Cerebellar cortex (tissue), 1 donor: Measurements from ENCODE around the gene LINC00237.

Experiments
- DNase-seq: peaks from one replicate; pipeline ENCODE4 v3.0.0-alpha.2; 2015; ENCODE audit warnings: low spot score

Gene LINC00237

DNA sequence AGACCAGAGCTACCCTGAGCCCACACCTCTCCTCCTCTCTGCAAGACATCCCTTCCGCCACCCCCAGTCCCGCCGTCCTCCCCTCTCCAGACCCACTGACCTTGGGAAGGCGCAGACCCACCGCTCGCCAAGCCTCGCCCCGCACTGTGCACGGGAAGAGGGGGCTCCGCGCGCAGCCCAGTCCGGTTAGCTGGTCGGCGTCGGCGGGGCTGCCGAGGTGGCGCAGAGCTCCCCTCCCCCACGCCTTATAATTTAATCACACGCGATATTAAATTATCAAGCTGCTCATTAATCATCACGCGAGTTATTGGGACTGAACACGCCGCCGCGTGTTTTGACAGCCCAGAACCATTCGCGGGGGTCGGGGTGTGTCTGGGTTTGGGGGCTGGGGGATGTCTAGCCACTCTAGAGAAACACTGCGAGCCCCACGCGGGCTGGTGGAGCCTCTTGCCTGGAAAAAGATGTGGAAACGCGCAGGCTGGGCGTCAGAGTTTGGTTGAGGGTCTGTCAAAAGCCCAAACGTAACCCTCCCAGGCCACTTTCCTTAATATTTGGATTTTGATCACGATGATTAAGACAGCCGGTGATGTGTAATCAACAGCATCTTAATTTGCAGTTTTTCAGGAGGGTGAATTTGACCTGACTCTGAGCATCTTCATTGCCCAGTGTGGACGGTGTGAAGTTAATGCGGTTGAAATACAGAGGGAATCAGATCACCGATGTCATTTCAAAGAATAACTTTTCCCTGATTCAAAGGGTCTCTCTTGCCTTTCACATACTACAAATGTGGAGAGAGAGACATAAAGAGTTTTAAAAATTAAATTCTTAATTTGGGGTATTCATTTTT, at the start of gene LINC00237:
LINC00237 (minus strand) TSS at position 188 of the 847 bp plus-strand sequence.
- no peak for DNase-seq

DNA sequence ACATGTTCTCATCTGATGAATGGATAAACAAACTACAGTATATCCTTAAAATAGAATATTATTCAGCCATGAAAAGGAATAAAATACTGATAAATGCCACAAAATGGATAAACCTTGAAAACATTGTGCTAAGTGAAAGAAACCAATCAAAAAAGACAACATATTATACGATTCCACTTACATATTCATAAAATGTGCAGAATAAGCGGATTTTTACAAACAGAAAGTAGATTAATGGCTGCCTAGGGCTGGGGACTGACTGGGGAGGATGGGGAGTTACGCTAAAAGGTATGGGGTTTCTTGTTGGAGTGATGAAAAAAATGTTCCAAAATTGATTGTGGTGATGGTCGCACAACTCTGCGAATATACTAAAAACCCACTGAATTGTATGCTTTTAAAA, 49.1 kb upstream of the LINC00237 start:
- no peak for DNase-seq

DNA sequence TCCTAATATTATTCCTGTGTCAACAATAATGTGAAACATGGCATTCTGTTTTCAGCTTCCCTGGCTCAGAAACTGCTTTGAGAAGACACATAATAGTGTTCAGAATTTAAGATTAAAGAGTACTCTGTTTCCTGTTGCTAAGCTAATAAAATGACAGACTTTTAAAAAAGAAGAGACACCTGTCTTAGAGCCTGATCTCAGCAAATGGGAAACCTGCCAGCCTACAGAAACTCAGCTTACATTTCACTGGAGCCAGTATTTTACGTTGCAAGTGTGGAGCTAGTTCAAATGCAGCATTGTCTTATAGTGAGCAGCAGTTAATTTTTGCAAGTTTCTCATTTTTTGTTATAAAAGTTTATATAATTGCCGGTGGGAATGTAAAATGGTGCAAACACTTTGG, 48.5 kb upstream of the LINC00237 start:
- DNase-seq: no peak

DNA sequence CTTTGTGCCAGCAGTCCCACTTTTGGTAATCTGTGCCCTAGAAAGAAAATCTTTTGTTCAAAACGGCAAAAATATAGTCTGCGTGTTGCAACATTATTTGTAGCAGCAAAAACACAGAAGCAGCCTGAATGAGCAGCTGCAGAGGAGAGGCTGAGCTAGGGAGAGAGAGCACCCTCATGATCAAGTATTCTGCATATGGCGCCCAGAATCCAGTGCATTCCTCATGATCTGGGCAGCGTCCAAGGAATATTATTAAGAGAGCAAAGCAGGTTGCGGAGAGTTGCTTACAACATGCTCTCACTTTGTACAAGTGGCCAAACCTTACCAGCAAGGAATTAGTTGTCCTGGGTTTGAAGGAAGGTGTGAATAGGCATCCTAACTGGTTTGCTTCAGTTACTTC, 45.6 kb upstream of the LINC00237 start:
- no peak for DNase-seq

DNA sequence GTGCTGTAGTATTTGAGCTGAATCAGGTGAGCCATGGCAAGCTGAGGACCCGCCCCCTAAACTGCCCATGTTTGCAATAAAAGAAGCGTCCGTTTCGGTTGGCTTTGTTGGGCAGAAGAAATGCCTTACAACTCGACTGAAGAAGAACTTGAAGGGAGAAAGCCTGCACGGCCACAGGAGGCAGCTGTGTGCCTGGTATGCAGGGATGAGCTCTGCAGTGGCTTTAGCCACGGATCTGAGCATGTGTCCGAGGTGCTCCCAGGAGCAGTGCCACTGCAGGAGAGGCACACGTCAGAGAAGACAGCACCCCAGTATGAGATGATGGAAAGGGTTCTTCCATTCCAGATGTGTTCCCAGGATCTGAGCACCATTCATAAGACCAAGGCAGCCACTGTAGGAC, 43.2 kb upstream of the LINC00237 start:
- DNase-seq: no peak

DNA sequence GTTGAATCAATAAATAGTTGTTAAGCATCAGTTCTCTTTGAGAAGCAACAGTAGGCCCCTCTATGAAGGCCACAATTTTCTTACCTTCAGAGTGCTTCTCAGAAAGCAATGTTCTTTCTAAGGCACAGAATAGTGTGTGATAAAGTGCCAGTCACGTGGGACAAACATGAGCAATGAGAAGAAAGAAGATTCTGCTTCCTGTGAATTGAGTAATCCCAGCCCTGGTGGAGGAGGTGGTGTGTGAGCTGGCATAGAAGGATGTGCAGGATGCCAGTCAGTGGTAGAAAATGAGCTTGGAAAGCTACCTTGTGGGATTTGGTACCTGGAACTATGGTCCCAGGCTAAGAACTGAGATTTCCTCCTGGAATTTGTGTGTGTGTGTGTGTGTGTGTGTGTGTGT, 41.4 kb upstream of the LINC00237 start:
- DNase-seq: no peak

DNA sequence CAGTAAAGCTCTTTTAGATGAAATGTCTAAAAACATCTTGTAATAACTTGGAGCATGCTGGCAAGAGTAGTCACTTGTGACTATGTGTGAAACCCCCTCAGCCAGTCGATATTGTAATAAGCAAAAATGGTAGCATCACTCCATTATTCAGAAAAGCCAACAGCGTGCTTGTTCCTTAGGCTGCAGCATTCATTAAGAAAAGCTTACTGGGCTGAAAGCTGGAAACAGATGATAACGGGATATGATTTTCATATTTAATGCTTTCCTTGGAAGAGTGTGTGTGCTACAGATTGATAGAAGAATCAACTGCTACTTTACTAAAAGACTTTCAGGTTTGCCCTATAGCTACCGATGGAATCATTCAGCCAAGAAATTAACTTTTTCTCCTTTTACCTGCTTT, 40.1 kb upstream of the LINC00237 start:
- DNase-seq: no peak

DNA sequence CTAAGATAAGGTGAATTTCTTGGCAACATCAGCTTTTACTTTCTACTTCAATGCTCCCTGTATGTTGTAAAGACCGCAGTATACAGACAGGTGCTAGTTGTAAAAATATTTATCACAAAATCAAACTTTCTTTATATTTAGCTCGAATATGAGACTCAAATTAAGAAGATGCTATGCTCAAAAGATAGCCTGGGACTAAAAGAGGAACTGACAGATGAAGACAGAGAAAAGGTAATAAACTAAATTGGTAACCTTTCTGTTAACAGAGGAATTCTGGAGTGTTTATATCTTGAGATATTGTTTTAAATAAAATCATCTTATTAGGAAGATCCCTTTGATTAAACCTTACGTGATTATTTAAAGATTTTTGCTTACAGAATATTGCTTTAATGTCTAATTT, 39.3 kb upstream of the LINC00237 start:
- DNase-seq: no peak

DNA sequence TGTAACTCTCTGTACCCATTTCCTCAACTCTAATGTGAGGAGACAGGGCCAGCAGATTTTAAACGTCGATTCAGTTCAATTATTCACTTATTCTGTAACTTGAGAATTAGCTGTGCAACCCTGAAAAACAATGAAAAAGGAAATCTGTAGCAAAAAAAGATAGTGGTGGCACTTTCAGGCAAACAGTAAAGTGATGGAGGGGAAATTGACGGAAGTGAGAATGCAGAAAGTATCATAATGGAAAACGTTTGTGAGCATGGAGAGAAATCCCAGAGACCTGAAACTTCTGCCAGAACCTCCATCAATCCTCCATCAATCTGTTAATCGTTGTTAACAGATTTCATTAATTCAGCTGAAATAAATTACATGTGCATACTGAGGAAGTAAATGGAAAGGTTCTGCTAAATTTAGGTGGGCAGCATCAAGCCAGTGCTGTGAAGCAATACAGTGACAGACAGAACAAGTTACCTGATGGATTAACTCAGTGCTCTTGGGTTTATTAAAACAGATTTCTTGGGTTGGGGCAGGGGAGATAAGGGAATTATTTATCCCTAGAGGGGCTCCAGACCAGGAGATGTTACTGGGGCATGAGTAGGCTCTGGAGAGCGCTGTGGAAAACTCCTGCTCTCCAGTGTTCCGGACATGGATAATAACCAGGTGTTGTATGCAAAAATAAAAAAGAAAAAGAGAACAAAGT, 37.2 kb upstream of the LINC00237 start:
- DNase-seq: no peak

DNA sequence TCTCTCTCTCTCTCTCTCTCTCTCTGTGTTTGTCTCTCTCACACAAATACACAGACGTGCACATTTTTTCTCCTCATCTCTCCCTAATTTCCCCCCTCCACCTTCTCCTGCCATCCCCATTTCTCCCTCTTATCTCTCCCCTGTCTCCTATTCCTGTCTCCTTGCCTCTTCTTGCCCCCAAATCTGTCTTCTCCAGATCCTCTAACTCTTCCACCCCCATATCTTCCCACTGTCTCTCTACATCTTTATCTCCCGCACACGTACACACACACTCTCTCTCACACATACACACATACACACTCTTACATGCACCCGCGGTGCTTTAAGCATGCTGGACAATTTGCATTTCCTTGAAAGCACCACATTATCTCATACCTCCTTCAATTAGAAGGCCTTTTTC, 35.7 kb upstream of the LINC00237 start:
- no peak for DNase-seq

DNA sequence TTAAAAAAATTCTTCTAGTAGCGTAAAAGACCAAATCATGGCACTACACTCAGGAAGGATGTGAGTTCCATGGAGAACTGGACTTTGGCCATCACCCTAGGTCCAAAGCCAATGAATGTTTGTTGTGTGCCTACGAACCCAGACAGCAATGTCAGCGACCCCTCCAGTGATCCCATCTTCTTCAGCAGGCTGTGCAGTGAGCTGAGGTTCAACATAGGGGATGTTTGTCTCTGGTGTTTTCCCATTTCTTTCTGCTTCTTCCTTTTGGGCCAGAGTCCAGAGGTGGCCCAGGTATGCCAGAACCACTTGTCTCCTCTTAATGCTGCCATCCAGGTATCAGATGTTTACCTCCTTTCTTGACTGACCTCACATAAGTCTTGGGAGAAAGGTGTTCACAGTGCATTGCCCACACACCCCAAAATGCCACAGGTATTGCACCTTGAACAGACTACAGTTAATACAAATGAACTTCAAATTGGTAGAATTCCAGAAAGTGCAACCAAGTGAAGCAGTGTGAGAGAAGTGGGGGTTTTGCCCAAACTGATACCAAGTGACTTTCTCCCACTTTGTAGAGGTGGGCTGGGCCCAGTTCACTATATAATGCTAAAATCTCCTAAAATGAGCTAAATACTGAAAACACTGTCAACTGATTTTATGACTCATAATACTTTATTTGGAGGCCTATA, 33.9 kb upstream of the LINC00237 start:
- no peak for DNase-seq

DNA sequence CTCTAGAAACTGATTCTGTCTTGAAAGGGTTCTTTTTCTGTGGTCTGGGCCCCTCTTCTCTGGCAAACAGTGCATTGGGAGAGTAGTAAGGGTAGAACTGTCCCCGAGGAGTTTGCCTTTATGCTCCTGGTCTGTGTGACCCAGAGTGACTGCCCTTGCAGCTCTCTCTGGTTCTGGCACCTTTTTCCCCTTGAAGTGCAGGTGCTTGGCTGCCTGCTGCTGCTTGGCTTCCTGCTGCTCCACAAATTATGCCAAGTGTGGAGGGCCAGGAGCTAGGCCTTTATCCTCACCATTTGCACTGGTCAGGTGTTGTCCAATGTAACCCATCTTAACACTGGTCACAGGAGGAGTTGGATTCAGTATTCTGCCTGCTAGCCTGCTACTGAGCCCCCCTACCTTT, 30.9 kb upstream of the LINC00237 start:
- DNase-seq: peak; percentile 86

DNA sequence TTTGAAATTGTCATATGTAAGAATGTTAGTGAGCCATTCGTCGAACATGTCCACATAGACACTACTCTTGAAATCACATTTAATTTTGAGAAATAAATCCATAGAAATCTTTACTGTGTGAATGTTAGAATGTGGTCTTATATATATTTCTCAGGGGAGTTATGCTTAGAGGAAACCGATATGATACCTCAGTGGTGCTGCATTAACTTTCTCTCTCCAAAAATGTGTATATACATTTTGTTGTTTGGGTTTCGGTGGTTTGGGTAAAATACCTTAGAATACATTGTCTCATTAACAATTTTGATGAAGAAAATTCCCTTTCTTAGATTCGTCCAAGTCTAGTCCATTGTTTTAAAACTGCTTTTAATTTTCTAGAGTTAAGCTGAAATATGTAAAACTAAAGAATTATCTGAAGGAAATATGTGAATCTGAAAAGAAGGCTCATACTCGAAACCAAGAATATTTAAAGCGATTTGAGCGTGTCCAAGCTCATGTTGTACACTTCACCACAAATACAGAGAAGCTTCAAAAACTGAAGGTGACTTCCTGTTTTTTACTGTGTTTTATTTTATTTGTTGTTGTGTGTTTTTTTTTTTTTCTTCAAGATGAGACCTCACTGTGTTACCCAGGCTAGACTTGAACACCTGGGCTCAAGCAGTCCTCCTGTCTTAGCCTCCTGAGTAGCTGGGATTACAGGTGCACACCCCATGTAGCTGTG, 30.0 kb upstream of the LINC00237 start:
- no peak for DNase-seq

DNA sequence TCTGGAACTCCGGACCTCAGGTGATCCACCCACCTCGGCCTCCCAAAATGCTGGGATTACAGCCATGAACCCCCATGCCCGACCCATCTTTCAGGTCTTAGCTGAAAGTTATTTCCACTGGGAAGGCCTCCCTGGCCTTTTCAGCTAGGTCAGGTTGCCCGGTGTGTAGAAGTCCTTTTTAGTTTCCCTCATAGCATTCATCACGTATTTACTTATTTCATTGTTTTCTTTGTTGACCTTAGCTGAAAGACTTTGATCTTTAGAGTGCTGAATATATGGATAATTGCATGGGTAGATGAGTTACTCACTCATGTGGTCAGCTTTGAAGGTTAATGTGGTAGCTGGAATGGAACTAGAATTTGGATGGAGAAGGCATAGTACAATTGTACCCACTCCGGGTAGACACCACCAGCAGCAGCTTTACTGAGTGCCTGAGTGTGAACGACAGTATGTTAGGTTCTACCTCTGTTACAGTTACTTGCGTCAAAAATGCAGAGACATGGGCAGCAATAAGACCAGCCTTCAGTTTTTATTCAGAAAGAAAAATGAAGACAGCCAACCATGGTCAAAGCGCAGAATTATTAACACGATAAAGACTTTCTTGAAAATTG, 28.8 kb upstream of the LINC00237 start:
- no peak for DNase-seq

DNA sequence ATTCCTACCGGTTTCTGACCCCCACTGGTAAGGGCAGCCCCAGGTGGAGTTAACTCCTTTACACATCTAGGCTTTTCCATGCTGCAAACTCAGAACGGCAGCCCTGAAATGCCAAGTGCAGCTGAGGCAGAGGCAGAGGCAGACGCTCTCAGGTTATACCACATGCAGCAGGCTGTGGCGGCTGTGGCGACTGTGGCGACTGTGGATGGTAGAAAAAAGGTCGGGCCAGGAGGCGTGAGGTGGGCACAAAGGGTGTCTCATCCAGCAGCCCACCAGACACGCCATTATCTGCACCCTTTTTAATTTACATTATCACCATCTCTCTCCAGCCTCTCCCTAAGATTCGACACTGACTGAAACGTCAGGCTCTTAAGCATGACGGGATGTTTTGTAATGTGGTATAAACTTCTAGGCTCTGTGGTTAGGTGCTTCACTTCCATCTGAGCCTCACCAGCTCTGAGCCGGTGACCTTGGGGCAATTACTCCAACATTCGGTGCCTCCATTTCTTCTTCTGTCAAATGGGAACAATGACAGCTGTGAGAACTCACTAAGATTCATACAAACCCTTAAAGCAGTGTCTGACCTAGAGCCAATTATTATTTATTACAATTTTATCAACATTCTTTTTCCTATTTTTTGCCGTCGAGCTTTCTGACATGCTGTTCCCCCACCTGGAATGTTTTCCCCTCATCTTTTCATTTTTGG, 27.9 kb upstream of the LINC00237 start:
- DNase-seq: no peak

DNA sequence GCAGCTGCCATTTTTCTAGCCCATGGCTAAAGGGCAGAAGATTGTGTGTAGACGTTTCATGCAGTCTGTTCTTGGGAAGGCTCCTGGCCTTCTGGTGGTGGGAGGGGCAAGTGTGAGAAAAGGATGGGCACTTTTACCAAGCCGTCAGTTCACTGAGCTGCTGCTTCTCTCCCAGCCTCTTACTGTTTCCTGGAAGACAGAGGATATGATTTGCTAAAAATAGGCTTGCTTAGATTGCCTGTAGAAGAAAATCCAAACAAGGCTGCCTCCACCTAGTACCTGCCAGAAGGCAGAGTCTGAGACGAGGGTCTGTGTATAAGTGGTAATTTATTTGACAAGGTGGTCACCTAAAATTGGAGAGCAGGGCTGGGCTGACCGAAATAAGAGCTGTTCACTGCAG, 27.2 kb upstream of the LINC00237 start:
- DNase-seq: no peak

DNA sequence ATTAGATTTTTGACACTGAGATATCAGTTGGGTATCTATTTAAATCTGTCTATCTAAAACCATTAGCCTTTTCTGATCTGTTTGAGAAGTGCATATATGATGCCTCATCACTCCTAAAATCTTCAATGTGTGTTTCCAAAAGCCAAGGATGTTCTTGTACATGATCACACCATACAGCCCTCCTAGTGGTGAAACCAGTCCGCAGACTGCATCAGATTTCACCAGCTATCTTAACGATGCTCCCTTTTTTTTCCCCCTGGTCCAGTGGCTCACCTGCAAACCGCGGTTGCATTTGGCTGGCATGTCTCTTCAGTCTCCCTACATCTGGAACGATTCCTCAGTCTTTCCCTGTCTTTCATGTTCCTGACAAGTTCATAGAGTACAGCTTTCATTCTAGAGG, 23.7 kb upstream of the LINC00237 start:
- no peak for DNase-seq

DNA sequence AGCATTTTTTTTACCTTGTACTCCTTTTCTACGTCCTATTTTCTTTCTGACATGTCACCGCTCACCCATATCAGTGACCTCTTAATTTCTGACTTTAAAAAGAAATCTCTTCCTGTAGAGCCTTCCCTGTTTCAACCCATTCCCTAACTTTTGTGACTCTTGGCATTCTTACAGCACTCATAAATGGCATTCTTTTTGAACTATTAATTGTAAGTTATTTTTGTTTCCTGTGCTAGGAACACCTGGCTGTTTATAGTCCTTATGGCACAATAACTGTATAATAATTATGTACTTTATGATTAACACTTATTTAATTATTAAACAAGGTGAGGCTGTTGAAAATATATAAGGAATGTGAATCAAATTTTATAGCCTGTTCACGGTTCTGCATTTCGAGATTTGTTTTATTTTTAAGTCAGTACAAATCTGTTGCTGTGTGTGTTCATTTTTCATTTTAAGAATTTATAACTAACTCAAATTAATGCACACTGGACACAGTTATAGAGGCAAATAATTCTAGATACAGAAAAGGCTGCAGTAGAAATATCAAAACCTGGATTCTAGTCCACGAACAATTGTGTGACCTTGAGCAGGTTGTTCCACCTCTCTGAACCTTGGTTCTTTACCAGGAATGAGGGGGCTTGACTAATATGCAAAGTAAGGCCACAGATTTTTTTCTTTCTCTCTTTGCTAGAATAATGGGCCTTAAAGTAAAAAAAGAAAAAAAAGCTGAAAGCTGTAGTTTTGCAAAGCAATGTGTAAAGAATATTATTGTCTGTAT, 21.2 kb upstream of the LINC00237 start:
- no peak for DNase-seq

DNA sequence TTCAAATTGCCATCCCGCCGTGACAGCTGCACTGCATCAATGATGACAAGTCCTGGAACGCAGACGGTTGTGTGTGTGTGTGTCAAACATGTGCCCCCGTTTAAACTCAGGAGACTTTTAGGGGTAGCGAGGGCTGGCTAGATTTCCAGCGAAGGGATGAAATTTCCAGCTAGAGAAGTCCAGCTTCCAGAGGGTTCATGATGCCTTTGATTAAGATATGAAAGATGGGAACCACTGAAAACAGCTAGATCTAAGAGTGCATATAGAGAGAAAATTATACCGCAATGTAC, 20.4 kb upstream of the LINC00237 start:
- peak; percentile 48 for DNase-seq

DNA sequence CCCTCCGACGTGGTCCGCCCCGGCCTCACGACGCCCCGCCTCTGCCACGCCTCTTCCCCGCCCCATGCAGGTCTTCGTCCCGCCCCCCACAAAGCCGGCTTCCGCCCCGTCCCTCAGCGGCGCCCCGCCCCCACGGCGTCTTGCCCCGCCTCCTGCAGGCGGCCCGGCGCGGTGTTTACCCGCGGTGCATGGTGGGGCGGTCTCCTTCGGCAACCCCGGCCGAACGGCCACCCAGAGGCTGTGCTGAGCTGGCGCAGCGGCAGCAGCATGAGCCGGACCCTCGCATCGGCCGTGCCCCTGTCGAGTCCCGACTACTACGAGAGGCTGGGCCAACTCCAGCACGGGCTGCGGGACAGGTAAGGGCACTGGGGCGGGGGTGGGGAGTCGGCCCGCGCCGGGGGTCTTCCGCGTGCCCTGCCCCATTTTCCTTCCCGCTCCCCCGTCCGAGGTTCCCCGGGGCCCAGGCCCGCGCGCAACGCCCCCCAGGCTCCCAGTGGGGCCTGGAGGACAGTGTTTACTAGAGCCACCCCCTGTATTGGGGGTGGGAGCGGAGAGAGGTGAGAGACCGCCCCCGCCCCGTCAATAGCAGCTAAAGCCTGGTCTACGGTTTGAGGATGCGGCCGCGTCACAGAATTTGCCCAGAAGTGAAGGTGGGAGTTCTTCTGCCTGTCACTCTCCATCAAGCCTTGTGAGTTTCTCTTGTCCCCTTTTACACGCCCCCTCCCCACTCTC, 19.9 kb upstream of the LINC00237 start, which contains the start of gene KIZ:
KIZ (plus strand) TSS at position 234 of the 732 bp plus-strand sequence; CDS start at position 268, 34 bp downstream.
- peak; percentile 94 for DNase-seq
